GM18873 (cell line): ENCODE measurements around the gene ID2.

ENCODE experiments used
- ATAC-seq: cut with Tn5 transposase; IDR thresholded peaks from one replicate; pipeline ENCODE4 v1.9.1; 2021; ENCODE audit warnings: mild to moderate bottlenecking, moderate library complexity, moderate number of reproducible peaks; ENCODE audit not compliant: unreplicated experiment, low FRiP score

Gene ID2

GRCh38 chr2:8681786-8682692 is at the start of gene ID2:
Gene ID2, plus strand, starts transcription at chr2:8682056. Its CDS starts 110 bp downstream, at chr2:8682166.
- peak; percentile 61 for ATAC-seq

GRCh38 chr2:8632755-8633154 is 49.1 kb upstream of the ID2 start:
- no peak for ATAC-seq

GRCh38 chr2:8633186-8633734 is 48.6 kb upstream of the ID2 start:
- ATAC-seq, result no peak

- ATAC-seq, result no peak
Observed at GRCh38 chr2:8633735-8634313, 48.0 kb upstream of the ID2 start.

DNA sequence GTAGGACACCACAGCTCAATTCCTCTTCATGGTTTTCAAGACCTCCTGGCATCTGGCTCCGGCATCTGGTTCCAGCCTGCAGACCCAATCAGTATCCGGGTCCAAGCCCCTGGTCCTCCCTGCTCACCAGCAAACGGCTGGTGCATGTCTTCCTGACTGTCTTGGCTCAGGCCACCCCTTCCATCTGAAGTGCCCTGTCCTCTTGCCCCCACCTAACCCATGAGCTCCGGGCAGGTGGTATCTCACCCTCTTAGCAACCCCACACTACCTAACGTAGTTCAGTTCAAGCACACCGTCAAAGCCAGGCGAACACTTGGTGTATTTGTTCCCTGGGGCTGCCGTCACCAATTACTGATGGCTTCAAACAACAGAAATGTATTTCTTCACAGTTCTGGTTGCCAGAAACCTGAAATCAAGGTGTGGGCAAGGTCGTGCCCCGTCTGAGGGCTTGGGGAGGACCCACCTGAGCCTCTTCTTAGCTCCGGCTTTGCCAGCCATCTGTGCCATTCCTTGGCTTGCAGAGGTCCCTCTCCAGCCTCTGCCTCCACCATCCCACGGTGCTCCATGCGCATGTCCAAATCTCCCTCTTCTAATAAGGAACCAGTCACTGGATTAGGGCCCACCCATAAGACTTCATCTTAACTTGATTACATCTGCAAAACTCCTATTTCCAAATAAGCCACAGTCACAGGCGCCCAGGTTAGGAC is 47.2 kb upstream of the ID2 start:
- no peak for ATAC-seq

DNA sequence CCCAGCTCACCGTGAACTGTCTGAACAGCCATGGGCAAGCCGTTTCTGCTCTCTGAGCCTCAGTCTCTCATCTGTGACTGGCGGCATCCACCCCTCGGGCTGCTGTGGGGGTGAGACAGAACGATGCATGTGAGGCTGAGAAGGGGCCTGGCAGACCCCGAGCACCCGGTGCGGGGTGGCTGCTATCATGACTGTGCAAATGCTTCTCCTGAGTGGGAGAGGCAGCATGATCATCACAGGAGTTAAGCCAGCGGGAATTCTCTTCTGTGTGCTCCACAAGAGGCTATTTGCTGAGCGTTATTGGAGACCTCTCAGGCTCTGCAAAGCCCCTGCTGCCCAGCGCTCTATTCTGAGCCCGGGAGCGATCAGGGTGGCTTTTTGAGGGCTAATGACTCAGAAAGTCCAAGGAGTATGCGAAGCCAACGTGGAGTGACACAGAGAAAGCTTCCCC is 45.8 kb upstream of the ID2 start:
- ATAC-seq, result no peak

DNA sequence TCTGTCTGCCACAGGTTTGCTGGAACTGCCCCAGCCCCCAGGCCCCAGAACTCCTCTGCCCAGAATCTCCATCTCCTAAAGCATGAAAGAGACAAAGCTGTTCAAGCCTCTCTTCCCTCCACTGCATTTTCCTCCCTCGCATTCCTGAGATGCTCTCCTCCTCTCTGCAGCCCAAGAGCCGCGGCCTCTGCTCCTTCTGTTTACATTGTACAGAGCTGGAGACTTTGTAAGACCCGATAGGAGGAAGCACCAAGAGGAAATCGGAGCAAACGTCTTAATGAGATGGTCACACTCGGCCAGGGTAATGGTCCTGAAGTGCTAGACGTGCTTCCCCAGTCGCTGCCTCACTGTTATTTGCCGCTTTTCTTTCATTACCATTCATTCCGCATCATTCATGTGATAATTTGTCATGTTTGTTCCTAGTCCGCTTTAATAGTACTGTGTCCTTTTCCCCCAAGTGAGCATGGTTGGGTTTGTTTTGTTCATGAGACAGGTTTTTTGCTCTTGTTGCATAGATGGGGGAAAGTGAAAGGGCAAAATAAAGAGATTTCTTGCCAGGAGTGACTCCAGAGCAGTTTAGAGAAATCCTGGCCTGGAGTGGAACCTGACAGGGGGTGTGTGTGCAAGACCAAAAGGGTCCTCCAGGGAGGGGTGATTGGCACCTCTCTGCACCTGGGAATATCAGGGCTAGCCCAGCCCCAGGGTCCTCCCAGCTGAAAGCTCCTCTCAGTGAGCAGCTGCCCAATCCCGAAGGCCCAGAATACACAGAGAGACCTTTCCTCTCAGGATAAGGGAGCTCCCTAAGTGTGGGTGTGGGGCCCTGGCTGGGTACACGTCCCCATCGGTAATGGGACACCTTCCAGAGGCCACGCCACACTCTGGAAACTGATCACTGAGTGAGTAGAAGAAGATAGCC is 44.9 kb upstream of the ID2 start:
- ATAC-seq, result no peak

DNA sequence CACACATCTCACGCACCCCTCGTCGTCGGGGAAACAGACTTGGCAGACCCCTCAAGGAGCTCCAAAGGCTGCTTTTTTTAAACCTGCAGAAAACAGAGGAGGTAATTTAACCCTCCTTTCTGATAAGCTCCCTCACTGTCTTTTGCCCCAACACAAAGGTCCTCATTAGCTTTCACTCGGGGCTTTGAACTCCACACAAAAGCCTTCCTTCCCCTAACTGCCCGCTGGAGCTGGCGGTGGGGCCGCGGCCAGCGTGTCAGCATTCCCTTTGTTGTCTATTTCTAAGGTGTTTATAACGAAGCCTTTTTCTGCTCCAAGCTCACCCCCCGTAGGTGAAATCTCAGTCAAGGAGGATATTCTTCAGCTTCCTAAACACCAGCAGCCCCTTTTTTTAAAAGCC is 43.5 kb upstream of the ID2 start:
- ATAC-seq, result no peak

DNA sequence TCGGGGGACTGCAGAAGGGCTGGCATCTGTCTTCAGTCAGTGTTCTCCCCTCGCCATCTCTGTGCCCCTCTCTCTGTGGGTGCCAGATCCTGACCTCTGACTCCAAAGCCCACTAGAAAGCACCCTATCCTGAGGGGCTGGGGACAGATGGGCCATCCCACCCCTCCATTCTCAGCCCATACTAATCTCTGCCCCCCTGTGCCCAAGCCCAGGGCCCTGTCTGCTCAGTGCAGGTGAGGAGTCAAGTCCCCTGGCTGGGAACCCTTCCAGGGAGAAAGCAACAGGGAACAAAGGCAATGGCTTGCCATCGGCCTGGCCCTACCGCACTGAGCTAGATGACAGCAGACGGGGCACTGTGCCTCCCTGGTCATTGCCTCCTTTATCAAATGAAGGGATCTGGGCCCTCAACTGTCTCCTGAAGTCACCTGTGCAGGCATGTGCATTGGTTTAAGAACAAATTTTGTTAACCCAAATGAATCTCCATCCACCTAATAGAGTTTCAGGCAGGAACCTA is 42.7 kb upstream of the ID2 start:
- ATAC-seq, result no peak

DNA sequence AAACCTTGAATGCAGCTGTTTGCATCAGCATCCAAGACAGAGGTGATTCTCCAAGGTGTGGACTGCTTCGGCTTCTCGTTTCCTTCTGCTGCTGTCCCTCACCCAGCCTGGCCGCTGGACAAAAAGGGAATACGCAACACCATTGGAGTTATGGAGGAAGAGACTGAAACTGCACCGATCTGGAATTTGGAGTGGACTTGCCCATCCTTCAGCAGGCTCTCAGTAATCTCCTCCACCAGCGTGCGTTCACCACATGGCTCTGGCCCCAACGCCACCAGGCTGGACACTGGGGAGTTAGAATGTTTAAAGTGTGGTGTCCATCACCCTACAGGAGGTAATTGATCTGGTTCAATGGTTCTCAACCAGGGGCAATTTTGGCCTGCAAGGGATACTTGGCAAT is 41.4 kb upstream of the ID2 start:
- no peak for ATAC-seq

DNA sequence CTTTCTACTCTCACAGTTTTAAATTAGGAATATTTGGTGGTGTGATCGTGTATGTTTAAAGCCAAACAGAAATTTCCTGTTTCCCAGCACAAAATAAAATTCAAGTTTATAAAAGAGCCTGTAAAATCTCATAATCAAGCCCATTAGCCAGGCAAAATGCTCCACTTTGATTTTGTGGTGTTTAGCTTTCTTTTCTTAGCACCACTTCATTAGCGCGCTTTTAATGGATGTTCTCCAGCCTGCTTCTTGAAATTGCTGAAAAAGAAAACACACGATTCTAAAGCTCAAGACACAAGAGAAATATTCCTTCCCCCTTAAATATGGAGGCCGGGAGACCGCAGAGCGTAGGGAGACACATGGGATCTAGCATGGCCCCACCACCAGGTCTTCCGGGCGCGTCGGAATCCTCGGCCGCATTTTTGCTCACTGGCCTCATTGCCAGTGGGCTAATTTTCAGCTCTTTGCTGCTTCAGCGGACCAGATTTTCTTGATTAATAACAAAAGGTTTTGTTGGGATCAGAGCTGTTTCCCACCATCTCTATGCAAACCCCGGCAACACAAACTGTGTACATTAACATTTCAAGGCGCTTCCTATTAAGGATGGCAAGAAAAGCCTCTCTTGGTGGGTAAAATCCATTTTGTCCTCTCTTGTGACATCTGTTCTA is 40.4 kb upstream of the ID2 start:
- no peak for ATAC-seq

DNA sequence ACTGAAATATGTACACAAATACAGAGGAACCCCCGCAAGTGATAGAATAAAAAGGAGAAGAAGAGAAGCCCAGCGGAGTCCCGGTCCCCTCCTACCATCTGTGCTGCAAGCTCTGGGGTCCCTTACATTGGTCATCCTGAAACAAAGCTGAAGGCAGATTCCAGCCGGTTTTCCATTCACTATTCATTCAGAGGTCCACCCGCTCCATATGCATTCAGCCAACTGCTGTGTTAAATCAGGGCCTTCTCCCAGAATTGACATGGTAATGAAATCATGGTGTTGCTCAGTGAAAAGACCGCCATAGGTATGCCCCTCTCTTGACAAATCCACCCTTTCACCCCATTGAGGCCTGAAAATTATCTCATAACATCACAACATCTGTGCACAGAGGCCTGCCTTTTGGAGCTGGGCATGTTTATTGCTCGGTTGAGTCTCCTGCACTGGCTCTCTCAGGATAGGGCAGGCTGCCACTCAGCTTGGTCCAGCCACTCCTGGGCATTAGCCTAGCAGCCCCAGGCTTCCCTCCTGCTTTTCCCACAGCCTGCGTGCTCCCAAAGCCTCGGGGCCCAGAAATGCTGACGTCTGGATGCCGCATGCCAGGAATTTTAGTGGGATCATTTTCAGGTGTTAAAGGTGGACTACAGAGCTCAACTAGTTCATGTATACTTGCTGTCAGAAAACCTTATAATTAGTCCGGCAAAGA is 39.3 kb upstream of the ID2 start:
- no peak for ATAC-seq

DNA sequence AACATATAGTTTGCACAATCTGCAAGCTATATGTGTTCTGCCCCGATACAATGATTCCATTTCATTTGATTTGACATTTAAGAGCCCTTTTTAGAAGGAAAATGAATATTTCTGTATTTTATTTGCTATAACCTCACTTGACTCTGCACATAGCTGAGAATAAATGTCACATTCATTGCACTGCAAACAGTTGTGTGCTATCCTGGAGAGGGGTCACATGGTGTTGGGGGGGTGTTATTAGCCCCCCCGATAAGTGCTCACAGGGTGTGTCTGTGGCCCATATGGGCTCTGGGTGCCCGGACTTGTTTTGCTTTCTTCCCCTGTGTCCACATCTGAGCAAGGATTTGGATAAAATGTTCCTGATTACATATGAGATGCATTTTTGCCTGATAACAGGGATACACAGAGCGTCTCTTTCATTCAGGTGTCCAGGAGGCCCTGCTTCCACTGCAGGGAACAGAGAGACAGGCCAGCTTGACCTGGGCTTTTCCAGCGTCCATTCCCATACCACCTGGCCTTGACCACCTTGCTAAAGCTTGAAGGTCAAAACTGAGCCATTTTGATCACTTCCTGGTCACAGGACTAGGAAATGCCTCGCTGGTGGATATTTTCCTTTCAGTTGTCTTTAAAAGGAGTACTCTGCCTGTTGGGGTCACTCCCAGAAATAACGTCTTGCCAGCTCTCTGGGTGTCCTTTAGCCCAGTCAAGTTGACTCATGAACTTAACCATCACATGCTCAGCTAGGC is 38.4 kb upstream of the ID2 start:
- no peak for ATAC-seq

DNA sequence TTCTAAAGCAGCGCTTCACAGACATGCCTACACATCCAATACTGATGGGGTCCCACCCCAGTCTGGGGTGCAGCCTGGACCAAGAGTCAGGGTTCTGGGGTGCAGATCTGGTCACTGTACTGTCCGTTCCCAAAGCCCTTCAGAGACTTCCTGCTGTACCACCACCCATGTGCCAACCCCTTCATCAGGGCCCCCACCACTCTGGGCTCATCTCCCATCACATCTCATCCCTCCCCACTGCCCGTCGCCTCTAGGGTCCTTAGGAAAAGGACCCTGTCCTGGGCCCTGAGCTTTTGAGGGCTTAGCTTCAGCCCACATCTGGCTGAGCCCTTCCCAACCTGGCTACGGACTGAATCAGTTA is 37.9 kb upstream of the ID2 start:
- ATAC-seq, result no peak

- no peak for ATAC-seq
Observed at GRCh38 chr2:8644605-8645175, 37.2 kb upstream of the ID2 start.

DNA sequence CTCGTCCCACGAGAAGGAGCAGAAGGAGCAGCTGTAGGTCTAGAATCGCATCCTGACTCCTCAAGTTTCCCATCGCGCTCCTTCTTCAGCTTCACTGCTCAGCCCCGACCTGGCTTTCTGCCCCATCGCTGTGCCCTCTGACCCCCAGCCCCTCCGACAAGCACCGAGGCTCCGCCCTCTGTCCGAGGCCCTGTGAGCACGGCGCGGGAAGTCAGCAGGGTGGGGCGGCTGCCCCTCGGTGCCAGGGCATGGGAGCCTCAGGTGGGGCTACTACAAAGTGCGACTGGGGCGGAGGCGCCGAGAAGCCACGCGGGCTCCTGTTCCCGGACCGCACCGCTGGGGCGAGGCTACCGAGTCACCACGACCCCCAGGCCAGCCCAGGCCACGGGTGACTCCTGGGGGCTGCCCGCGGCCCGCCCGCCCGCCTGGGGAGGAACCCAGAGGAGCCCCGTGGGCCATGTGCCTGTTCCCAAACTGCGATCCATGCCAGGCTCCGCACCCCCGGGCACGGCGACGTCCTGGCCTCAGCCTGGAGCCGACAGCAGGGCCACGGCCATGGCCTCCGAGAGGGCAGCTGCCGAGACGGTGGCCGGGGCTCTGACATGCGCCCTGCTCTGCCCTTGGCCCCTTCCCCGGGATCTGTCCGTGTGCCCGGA is 36.6 kb upstream of the ID2 start:
- no peak for ATAC-seq

GRCh38 chr2:8646731-8647461 is 35.0 kb upstream of the ID2 start:
- ATAC-seq, result no peak
